NCI-H146 treated with DMSO at 0.1 percent for 48 hours (cell line): ENCODE data around the gene SOX6.

Source experiments
- DNase-seq: peaks from one replicate; lab custom pipeline; 2025; ENCODE audit not compliant: unreplicated experiment; lab: John Stamatoyannopoulos, UW

Gene SOX6

DNA sequence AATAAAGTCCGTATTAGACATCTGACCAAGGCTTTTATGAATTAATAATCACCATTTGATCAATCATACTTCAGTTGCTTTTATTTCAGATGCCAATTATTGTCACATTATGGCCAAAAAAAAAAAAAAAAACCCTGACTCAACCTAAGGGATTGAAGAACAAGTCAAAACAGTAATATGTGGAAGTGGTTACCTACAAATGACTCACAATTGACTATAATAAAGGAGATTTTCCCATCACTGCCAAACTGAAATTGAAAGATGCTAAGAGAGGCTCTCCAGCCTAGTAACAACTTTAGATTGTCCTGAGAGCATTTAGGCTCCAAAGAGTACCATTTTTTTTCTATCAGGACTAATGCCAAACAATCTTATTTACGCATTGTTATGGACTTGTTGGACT, 35.2 kb downstream of the SOX6 start:
- DNase-seq: no peak

DNA sequence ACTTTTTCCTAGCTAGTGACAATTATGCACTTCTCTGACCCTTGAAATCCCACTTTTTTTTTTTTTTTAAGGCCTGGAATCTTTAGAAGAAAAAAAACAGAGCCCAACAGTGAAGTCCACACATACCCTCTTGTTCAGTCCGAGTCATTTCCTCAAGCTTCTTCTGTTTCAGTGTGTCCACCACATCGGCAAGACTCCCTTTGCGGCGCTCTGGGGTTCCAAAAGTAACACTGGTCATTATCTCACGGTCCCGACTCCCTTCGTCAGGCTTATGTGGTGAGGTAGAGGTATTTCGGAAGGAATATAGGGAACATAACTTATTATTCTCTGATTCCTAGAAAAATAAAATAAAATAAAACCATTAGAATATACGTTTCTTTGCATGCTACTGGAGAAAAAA, 38.0 kb downstream of the SOX6 start:
- DNase-seq: no peak

DNA sequence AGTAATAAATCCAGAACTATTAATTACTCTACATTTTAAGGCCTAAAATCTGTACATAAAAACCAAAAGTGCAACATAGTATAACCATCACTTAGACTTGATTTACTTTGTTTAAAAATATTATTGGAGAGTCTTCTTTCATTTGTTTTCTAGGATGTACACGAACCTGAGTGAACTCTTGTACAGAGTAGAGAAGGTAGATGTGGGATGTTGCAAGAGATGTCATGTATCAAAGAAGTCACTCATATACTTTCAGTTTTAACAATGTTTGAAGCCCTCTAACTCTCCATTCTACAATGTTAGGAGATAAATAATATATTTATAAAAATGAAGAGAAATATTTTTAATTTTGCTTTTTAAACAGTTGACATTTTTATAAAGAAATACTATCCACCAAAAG, 38.6 kb downstream of the SOX6 start:
- no peak for DNase-seq

DNA sequence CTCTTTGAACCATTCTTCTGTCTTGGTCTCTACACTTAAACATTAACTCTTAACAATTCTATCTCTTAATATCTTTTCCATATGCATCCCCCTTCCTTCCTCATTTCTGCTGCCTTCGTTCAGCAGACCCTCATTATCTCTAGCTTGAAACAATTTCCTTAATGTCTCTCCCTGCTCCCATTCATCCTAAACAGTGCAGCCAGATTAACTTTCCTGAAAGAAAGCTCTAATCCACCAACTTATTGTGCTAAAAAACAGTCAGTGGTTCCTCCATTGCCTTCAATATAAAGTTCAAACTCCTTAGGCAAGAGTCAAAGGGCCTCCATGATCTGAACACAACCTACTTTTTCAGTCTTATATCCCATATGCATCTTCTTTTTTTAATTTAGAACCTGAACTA, 42.5 kb downstream of the SOX6 start:
- DNase-seq: no peak

DNA sequence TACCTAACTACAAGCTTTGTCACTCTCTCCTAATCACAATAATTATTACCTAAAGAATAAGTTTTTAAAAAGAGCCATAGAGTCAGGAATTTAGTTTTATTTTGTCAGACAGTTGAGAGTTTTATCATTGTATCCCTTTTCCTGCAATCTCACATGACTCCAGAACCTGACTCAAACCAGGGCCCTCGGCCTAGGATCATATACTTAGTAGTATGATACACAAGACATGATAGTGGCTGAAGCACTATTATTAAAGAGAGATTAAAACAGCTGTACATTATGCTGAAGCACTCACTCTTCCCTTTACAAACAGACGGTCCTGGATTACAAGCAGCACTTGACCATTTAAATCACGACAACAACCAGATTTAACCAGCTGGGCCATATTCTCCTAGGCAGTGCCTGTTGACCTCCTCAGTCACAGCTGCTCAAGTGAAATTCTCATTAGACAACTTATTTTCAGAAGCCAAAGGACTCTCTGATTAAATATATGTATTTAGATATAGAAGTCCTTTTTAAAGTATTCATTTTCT, 44.0 kb downstream of the SOX6 start:
- no peak for DNase-seq

DNA sequence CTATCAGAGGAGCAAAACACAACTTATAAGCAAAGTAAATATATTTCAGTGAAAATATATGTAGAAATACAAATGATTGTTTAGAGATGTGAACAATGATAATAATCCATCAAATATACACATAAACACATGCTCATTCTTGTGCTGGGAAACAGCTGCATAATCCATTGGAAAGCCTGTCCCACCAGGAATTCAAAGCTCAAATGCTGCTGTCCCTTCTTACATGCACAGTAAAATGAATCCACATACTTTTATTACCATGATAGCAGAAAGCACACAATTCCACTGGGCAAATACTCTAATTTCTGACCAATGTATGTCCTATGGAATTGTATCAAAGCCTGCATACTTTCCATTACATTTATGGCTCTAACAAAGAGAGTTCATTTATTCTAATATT, 44.5 kb downstream of the SOX6 start:
- no peak for DNase-seq

DNA sequence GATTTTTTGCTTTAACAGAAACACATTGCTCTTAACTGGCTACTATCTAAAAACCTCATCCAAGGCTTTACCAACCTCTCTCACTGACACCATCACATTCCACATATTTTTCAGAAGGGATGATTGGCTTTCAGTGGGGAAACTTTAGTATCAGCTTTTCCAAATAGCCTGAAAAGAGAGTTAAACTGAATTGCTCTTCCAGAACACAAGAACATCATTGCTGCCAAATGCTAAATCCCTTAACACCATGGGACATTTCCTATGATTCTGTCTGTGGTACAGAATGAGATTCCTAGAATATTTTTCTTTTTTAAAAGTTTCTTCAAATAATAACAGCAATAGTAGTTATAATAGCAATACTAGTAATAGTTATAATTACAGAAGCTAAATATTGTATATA, 45.4 kb downstream of the SOX6 start:
- DNase-seq: no peak

DNA sequence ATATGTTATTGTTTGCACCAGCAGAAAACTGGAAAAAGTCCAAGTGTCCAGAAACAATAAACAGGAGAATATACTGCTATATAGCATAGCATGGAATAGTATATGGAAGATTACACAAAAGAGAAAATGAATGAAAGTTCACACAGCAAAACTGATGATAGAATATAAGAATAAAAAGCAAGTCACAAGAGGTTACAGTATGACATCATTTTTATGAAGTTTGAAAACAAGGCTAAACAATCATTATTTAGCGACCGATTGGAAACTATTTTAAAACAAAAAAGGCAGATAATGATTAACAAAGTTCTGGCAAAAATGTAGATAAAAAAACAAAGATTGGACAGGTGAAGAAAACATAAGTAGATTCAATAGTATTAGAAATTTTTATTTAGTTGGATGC, 47.1 kb downstream of the SOX6 start:
- no peak for DNase-seq

DNA sequence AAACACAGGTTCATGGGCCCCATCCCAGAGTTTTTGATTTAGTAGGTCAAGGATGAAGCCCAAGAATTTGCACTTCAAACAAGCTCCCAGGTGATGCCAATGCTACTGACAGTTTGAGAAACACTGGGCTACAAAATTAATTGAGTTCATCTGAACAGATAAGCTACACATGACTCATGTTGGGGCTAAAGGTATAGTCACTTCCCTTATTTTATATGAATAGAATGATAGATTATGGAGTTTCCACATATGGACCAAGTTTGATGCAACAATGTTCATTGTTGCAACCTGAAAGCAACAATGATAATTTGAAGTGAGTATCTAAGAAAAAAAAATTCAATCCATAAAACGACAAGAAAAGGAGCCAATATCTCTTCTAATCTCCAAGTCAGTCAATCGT, 54.9 kb downstream of the SOX6 start:
- no peak for DNase-seq

DNA sequence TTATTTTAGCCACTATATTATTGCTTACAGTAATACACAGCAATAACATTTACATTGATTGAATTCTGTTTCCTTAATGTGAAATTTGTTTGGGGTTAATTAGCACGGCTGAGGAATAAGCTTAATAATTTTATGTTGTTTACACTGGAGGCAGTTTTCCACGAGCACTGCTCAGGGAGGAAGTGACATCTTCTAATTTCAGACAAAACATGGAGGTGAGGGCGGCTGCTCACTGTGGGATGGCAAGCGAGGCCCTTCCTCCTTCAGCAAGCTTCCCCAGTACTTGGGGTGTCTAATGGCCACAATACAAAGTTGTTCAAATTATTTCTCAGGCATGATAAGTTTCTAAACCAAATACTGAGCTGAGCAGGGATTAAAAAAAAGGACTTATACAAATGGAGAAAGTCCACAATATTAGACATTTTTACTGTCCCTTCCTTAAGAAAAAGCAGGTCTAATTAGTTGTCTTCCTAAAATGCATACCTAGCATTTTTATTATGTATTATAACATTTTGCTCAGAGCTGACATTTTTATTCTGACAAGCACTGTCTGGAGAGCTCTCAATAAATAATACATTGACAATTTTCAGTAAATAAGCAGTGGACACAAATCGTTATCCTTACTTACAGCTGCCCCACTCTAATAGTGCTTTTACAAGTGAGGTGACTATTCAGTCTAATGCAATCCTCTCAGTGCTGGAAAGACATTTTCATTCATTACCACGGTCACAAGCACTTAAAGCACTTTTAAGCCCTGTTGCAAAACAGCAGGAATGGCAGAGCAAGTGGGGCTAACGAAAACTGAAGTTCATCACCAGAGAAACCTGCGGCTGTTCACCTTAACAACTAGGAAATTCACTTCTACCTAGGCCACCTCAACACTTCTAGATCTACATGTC, 56.2 kb downstream of the SOX6 start:
- DNase-seq: no peak

DNA sequence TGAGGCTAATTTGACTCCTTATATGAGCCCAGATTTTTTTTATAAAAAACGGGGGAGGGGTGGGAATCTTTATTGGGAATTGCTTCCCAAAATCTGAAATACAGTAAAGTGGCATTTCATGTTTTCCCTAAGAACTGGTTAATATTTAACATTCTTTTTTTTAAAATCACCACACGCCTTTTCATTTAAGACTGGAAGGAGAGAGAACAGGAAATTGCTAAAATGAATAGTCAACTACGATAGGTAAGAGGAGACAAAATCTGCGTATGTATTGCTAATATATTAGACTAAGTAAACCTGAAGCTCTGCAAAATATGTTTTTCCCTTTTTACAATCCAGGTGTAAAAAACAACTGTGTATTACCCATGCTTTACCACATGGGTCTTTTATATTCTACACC, 57.0 kb downstream of the SOX6 start:
- DNase-seq: no peak

DNA sequence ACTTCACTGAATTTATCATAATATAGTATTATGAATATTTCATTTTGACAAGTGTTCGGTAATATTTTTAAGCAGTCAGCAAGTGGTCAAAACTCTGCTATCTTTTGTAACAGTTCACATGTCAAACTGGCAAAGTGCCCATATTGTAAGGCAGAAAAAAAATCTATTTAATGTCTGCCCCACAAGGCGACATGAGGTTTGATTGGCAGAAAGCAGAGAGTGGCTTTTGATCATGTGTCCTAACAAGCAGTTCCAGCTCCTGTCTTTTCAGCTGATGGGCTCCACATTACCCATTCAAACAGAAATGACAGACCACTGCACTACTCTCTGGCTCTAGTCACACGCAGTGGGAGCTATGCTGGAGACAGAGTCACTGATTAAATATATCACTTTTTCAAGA, 59.0 kb downstream of the SOX6 start:
- DNase-seq: no peak

DNA sequence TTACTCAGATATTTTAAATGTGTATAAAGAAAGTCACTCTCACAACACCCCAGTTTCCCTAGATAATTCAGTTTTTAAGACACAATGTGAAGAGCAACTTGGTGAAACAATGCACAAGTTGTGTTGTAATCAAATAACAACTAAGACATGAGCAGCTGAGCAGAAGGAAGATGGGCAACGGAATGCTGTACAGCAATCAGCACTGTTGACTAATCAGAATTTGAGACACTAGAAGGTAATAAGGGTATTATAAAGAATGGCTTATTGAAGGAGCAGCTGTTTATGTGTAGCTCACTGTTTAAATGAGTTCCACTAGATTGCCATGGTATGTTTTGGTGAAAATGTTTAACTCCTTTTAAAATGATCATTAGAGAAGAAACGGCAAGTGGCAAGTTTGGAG, 60.1 kb downstream of the SOX6 start:
- DNase-seq: no peak

DNA sequence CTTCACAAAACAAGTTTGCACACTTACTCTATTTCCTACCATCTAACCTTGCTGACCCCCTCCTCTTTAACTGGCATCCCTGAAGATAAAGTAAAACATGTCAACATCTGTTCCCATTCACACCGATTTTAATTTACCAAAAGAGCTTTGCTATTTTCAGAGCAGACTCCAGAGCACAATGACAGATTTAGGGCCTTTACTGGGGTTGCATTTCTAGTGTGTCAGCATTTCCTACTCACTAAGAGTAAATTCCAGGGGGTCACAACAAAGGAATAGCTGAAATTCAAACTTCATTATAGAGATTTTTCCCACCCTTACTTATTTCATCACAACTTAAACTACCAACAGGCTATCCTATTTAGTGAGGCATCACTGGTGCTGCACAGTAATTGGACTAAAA, 60.8 kb downstream of the SOX6 start:
- DNase-seq: no peak

DNA sequence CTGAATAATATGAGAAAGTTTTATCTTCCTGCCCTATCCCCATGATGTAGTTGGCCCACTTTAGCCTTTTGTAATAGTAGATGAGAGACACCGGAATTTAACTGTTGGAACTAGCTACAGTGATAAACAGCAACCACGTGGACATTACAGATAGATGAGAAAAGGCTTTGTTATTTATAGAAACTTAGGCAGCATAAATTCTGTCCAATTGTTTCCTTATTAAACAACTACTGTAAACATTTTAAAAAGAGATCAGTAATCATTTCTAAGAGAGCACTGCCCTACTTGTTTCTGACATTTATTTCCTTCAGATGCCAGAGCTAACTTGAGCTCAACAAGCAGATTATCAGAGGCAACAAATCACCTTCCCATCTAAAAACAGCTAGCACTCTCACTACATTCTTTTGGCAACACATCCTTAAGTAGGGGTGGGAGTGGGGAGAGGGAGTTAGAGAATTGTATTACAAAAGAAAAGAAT, 63.1 kb downstream of the SOX6 start:
- no peak for DNase-seq

DNA sequence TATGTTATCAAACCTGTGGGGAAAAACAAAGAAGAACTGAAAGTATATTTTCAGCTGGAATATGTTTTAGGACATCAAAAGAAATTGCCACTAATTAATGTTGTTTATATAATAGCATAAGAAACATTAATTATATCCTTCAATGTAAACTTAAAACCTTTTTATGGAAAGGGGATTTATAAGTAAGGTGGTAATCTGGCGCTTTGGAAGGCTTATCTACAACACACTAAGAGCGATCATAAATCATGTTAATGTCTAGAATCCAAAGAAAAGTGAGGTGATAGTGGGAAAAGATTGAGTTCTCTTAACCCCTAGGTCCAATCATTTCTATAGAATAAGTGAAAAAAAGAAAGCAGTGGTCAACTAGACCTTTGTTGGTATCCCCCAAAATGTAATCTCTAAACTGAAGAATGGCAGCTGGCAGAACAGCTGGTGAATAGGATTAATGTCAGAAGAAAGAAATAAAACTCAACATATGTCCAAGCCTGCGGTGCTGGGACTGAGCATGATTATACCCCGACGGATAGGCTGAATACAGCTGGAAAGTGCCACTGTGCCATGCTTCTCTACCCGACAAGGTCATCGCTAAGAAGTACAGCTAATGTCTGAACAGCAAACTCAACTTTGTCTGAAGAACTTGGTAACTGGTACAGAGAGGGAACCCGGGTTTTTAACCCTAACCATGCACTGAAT, 64.0 kb downstream of the SOX6 start:
- no peak for DNase-seq

DNA sequence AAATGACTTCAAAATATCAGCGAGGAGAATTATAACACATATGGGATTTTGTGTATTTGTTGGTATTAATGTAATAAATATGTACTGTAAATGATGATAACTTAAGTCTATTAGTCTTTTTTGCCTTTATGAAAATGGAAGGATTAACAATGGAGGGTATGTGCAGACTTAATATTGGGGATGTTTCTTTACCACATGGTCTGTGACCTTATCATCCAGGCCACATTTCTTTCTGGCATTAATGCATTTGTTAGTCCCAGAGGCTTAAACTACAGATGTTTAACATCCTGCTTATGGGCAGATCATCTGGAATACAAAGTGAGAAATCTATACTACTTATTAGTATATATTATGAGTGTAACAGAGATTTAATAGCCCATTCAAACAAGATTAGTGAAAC, 64.6 kb downstream of the SOX6 start:
- DNase-seq: no peak

DNA sequence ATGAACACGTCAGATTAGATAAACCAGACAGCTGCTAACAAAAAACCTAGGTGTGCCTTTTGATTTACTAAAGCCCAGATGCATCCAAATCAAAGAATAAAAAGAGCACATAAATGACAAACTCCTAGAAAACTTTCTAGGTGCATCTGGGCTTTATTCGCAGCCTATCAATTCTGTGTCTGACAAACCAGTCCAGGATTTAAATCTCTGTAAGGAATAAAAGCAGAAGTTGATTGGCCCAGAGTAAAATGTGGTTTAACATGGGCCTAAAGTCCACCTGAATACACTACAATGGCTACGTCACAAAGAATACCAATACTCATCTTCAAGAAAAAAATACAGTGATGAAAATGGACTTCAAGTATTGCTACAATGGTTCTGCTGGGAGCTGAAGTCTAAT, 66.8 kb downstream of the SOX6 start:
- no peak for DNase-seq

DNA sequence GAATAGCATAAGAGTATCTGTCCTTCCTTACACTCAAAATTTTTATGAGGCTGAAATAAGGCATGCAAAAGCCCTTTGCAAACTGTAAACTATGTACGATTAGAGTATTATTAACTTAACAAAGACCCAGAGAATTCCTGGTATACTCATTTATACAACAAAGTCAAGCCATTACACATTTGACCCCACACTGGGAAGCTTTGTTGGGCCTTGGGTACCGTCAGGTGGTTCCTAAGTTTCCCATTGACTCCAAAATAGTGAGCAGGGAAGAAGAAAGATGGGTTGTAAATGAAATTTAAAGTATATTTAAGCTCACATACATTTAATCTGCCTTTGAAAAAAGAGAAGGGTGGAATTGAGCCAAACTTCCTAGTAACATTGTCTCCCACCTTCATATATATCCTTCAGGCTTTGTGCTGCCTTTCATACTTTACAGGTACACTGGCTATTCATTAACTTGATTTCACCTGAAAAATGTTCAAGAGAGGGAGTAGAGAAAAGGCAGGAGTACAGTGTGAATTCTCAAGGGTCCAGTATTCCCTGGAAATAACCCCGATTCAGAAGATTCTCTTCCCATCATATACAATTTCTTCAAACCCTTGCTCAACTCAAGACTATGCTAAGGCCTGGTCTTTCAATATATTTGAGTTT, 68.6 kb downstream of the SOX6 start:
- DNase-seq: no peak

DNA sequence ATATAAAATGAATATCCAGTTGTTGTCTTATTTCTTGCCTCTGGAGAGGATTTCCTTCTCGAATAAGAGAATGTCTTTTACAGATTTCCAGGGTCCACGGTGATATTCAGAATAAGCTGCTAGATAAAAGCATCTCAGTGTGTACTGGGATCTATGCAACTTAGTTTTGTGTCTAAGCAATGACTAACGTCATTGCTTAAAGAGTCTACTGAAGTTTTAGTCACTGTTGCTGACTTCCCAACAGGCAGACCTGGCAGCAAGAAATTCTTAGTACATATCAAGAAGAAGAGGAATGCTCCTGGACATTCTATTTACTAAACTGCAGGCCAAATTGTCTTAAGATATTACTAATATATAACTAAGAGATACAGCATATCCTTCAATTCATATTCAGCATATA, 70.3 kb downstream of the SOX6 start:
- no peak for DNase-seq

DNA sequence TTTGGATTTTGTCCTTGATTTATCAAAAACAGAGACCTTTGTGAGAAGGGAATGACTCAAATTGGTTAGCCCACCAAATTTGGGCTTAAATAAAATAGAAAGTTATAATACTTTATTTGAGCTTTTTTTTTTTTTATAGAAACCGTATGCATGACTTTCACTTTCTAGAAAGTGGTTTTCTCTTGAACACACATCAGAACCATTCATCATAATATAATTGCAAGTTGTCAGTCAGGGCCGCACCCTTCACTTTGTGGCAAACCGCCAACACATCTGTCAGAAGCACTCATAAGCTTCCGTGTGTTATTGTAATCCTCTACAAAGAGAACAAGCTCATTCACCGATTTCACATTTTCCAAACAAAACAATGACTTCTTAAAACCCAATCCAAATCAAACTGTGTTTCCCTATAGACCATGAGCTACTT, 76.1 kb downstream of the SOX6 start:
- peak; percentile 10 for DNase-seq

DNA sequence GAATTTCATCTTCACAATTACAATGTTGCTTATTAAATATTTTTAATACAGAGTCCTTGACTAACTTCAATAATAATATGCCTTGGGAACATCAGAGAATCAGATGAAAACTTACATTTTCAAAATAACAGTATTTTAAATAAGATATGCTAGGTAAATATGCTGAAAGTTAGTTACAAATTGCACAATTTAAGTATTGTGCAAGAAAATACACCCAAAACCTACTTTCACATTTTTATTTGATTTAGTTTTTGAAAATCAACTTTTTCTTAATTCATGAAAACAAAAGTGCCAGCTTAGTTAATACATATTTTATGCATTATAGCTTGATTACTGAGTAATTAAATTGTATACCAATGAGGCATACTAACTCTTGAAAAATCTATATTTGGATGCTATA, 76.8 kb downstream of the SOX6 start:
- DNase-seq: no peak
